ENCODE data around the gene IQSEC1.

GRCh38 chr3:13079510-13079909 lies 6.3 kb upstream of the IQSEC1 start:
- TF ChIP-seq POLR2AphosphoS5 (IDR thresholded peaks at IDR 0.05; ENCODE audit: low read depth) (no peak), CTCF (conservative IDR thresholded peaks at IDR 0.05; ENCODE audit: low read depth in 2 of 2) (no peak), REST (IDR thresholded peaks at IDR 0.05; ENCODE audit: unreplicated experiment) (no peak), EZH2phosphoT487 (IDR thresholded peaks at IDR 0.05; ENCODE audit: unreplicated experiment) (no peak), ZNF462 (CRISPR knock-in tag; IDR thresholded peaks at IDR 0.05) (no peak), EZH2 (IDR thresholded peaks at IDR 0.05; ENCODE audit: low read depth, unreplicated experiment) (no peak), NANOG (IDR thresholded peaks at IDR 0.05; ENCODE audit: borderline replicate concordance) (no peak), ZNF114 (CRISPR knock-in tag; IDR thresholded peaks at IDR 0.05) (no peak), CREB1 (CRISPR knock-in tag; IDR thresholded peaks at IDR 0.05; ENCODE audit: low read depth) (no peak), JUNB (IDR thresholded peaks at IDR 0.05; ENCODE audit: unreplicated experiment) (no peak), ETS1 (IDR thresholded peaks at IDR 0.05) (no peak)
